ENCODE results near the gene TSPAN5. TPM values are rescaled to one million over a fixed set of nuclear protein-coding genes. Genes with fewer than 3 reads are reported as not detected.

Gene TSPAN5
- total RNA-seq, 3 donors from 2014 or later (not counting 1 experiment from before 2014, with no cell fraction given): 6.8 to 13.7 (median 11.4) TPM

GRCh38 chr4:98557194-98557892 is 101.1 kb downstream of the TSPAN5 start:
- H3K4me1 Mint-ChIP-seq: peaks cover 5 to 17% of the 10 kb centered on the region in 2 donors
- no peak overlapping the region for H3K4me3 Mint-ChIP-seq
- H3K9me3 Mint-ChIP-seq: no peaks in the 10 kb centered on the region
- TF ChIP-seq CTCF (IDR thresholded peaks at IDR 0.05): no peak
- WGBS (ENCODE audit: insufficient coverage): 95% methylated on average over 7 of the region's 7 CpGs
- Histone ChIP-seq H3K4me3 (ENCODE audit: low read length) (no peak overlapping the region), H3K4me1 (ENCODE audit: control insufficient read depth, insufficient read depth, low read length) (no peaks in the 10 kb centered on the region), H3K9me3 (ENCODE audit: control insufficient read depth, insufficient read depth, low read length) (no peaks in the 10 kb centered on the region), H3K36me3 (ENCODE audit: control insufficient read depth, insufficient read depth, low read length) (no peaks in the 10 kb centered on the region), H3K27ac (ENCODE audit: low read length) (no peak overlapping the region), H3K27me3 (ENCODE audit: control insufficient read depth, insufficient read depth, low read length) (no peaks in the 10 kb centered on the region)
- no peaks in the 10 kb centered on the region for H3K36me3 Mint-ChIP-seq
- ATAC-seq (no peak), DNase-seq (no peak)
- intact Hi-C loops (cut with micrococcal nuclease): no loop called here
- H3K27ac Mint-ChIP-seq: no peak overlapping the region
- no peaks in the 10 kb centered on the region for H3K27me3 Mint-ChIP-seq (ENCODE audit: low read depth in 2 of 2)

DNA sequence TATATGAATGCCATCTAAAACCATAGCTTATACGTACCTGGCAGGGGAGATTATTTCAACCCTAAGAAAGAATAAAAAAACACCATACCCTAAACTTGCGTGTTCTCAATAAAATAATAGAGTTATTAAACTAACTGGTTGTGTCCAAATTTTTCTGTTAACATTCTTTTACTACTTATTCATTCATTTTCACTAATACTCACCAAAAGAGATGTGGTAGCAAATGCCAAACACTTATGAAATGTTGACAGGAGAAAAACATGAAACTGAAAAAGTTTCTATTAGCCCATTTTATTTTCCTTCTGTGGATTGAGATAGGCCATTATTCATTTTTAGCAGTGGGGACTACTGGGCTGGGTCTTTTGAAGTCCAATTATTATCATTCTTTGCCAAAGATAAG is 102.0 kb downstream of the TSPAN5 start:
- Mint-ChIP-seq H3K27me3 (ENCODE audit: low read depth in 2 of 2) (no peaks in the 10 kb centered on the region), H3K4me1 (peaks cover 5 to 12% of the 10 kb centered on the region in 2 donors), H3K36me3 (no peaks in the 10 kb centered on the region), H3K9me3 (no peaks in the 10 kb centered on the region), H3K4me3 (no peak overlapping the region), H3K27ac (no peak overlapping the region)
- Histone ChIP-seq H3K27me3 (ENCODE audit: control insufficient read depth, insufficient read depth, low read length) (no peaks in the 10 kb centered on the region), H3K4me1 (ENCODE audit: control insufficient read depth, insufficient read depth, low read length) (no peaks in the 10 kb centered on the region), H3K9me3 (ENCODE audit: control insufficient read depth, insufficient read depth, low read length) (no peaks in the 10 kb centered on the region), H3K4me3 (ENCODE audit: low read length) (no peak overlapping the region), H3K36me3 (ENCODE audit: control insufficient read depth, insufficient read depth, low read length) (no peaks in the 10 kb centered on the region), H3K27ac (ENCODE audit: low read length) (no peak overlapping the region)
- intact Hi-C loops (cut with micrococcal nuclease): no loop called here
- no CpG with 5 or more reads among the region's 2 CpGs for WGBS (ENCODE audit: insufficient coverage)
- ATAC-seq: no peak
- no peak for DNase-seq
- no peak for TF ChIP-seq CTCF (IDR thresholded peaks at IDR 0.05)

GRCh38 chr4:98555798-98556445 is 102.5 kb downstream of the TSPAN5 start:
- ATAC-seq: no peak
- Mint-ChIP-seq H3K27me3 (ENCODE audit: low read depth in 2 of 2) (no peaks in the 10 kb centered on the region), H3K27ac (no peak overlapping the region), H3K36me3 (no peaks in the 10 kb centered on the region), H3K4me1 (peaks cover 5 to 10% of the 10 kb centered on the region in 2 donors), H3K9me3 (no peaks in the 10 kb centered on the region), H3K4me3 (no peak overlapping the region)
- Histone ChIP-seq H3K36me3 (ENCODE audit: control insufficient read depth, insufficient read depth, low read length) (no peaks in the 10 kb centered on the region), H3K27me3 (ENCODE audit: control insufficient read depth, insufficient read depth, low read length) (no peaks in the 10 kb centered on the region), H3K4me3 (ENCODE audit: low read length) (no peak overlapping the region), H3K4me1 (ENCODE audit: control insufficient read depth, insufficient read depth, low read length) (no peaks in the 10 kb centered on the region), H3K27ac (ENCODE audit: low read length) (no peak overlapping the region), H3K9me3 (ENCODE audit: control insufficient read depth, insufficient read depth, low read length) (no peaks in the 10 kb centered on the region)
- TF ChIP-seq CTCF (IDR thresholded peaks at IDR 0.05): no peak
- intact Hi-C loops (cut with micrococcal nuclease): no loop called here
- no peak for DNase-seq
- 88% methylated on average over 10 of the region's 10 CpGs for WGBS (ENCODE audit: insufficient coverage)

Measured in natural killer cell (primary cell).